B cell (primary cell): ENCODE data around the gene KIF17. TPM values are rescaled to one million over a fixed set of nuclear protein-coding genes. Genes with fewer than 3 reads are reported as not detected.

Experiments used
- ATAC-seq: fragments of 200-7000 bp; cut with Tn5 transposase; one replicate; pipeline ENCODE4 v1.10.0; 2021; ENCODE audit warnings: low read depth, mild to moderate bottlenecking, moderate number of reproducible peaks, moderate library complexity
- CTCF ChIA-PET: fragments of 350-600 bp; sonication (Branson Sonifier 250); formaldehyde crosslinking; loops from one replicate; lab custom pipeline; 2021; ENCODE audit warnings: antibody characterized with exemption, inconsistent platforms; lab: Charles Lee
- POLR2A ChIA-PET: fragments of 350-600 bp; sonication (Branson Sonifier 250); formaldehyde crosslinking; loops from one replicate; lab custom pipeline; 2021; ENCODE audit warnings: antibody characterized with exemption; lab: Charles Lee
- DNase-seq: peaks from one replicate; pipeline ENCODE4 v3.0.0; 2013
- H2AFZ ChIP-seq: 2 replicates; pipeline ENCODE4 v1.6.1; 2012; ENCODE audit warnings: mild to moderate bottlenecking, low read depth, low read length; ENCODE audit not compliant: insufficient read depth, poor library complexity, severe bottlenecking
- H3K27ac ChIP-seq, 2 donors: 1 replicate in 1 of 2; 2 replicates in 1 of 2; pipeline ENCODE4 v1.5.1; 2012 to 2013; ENCODE audit warnings: low read length in 2 of 2, mild to moderate bottlenecking in 2 of 2, moderate library complexity in 1 of 2
- H3K27me3 ChIP-seq, 4 experiments: fragments of 200-600 bp in 1 of 4; sonication (generic) in 1 of 4; replicated peaks in 1 of 4; 1 replicate in 2 of 4; 2 replicates in 2 of 4; pipeline versions ENCODE4 v1.6.1 to v1.7.0; 2013 to 2016; ENCODE audit warnings: low read length in 3 of 4, mild to moderate bottlenecking in 2 of 4, mixed read lengths in 1 of 4, moderate library complexity in 1 of 4; ENCODE audit not compliant: insufficient read depth in 4 of 4, control insufficient read depth in 3 of 4; ENCODE audit errors: control extremely low read depth in 1 of 4
- H3K36me3 ChIP-seq, 2 experiments: replicated peaks in 1 of 2; 1 replicate in 1 of 2; 2 replicates in 1 of 2; pipeline versions ENCODE4 v1.6.1 to v1.7.1; 2013; ENCODE audit warnings: low read length in 1 of 2; ENCODE audit not compliant: insufficient read depth in 2 of 2, control insufficient read depth in 1 of 2; ENCODE audit errors: control extremely low read depth in 1 of 2, extremely low read depth in 1 of 2
- H3K4me1 ChIP-seq, 2 donors: fragments of 200-600 bp in 1 of 2; sonication (generic) in 1 of 2; 1 replicate in 1 of 2; 2 replicates in 1 of 2; pipeline versions ENCODE4 v1.5.1 to v1.6.1; 2013 to 2017; ENCODE audit warnings: low read length in 2 of 2; ENCODE audit not compliant: control insufficient read depth in 2 of 2, insufficient read depth in 2 of 2
- H3K4me2 ChIP-seq: replicated peaks from 2 replicates; pipeline ENCODE3; 2012; ENCODE audit warnings: mild to moderate bottlenecking, low read depth, low read length; ENCODE audit not compliant: poor library complexity, severe bottlenecking
- H3K4me3 ChIP-seq, 5 experiments: fragments of 200-600 bp in 1 of 5; sonication (generic) in 1 of 5; 1 replicate in 3 of 5; 2 replicates in 2 of 5; pipeline versions ENCODE4 v1.5.1 to v1.7.0; 2011 to 2016; ENCODE audit warnings: low read length in 4 of 5, mild to moderate bottlenecking in 4 of 5, low read depth in 2 of 5, control low read depth in 1 of 5, moderate library complexity in 1 of 5; ENCODE audit not compliant: insufficient read depth in 1 of 5; ENCODE audit errors: control extremely low read depth in 1 of 5, extremely low read depth in 1 of 5
- H3K79me2 ChIP-seq: fragments of 200-600 bp; sonication (generic); one replicate; pipeline ENCODE4 v1.6.0; 2016; ENCODE audit warnings: low read length; ENCODE audit not compliant: control insufficient read depth, insufficient read depth
- H3K9ac ChIP-seq: fragments of 200-600 bp; sonication (generic); 2 replicates; pipeline ENCODE4 v1.6.1; 2017; ENCODE audit warnings: mild to moderate bottlenecking, low read length, moderate library complexity
- H3K9me3 ChIP-seq, 3 donors: one replicate each; pipeline versions ENCODE4 v1.6.1 to v1.7.1; 2013; ENCODE audit warnings: low read length in 2 of 3; ENCODE audit not compliant: control insufficient read depth in 2 of 3, insufficient read depth in 1 of 3; ENCODE audit errors: control extremely low read depth in 1 of 3
- H4K20me1 ChIP-seq: 2 replicates; pipeline ENCODE4 v1.6.0; 2012; ENCODE audit warnings: mild to moderate bottlenecking, low read length; ENCODE audit not compliant: insufficient read depth, control insufficient read depth, poor library complexity, severe bottlenecking
- H3K27ac Mint-ChIP-seq: one replicate; pipeline ENCODE4 v1.8.0; 2021; ENCODE audit warnings: mixed read lengths
- H3K27me3 Mint-ChIP-seq: one replicate; pipeline ENCODE4 v1.8.0; 2021; ENCODE audit warnings: mixed read lengths
- H3K4me1 Mint-ChIP-seq: one replicate; pipeline ENCODE4 v1.8.0; 2021; ENCODE audit warnings: mixed read lengths
- H3K4me3 Mint-ChIP-seq: one replicate; pipeline ENCODE4 v1.8.0; 2021; ENCODE audit warnings: mixed read lengths
- H3K9me3 Mint-ChIP-seq: one replicate; pipeline ENCODE4 v1.8.0; 2022; ENCODE audit warnings: mixed read lengths; ENCODE audit not compliant: insufficient read depth
- CTCF ChIP-seq: fragments of 200-600 bp; IDR thresholded peaks from one replicate; pipeline ENCODE4 v1.8.0; 2022; ENCODE audit warnings: antibody characterized with exemption, mild to moderate bottlenecking
- EZH2 ChIP-seq: IDR thresholded peaks from 2 replicates; pipeline ENCODE4 v1.6.1; 2012; ENCODE audit warnings: borderline replicate concordance, low read depth, mild to moderate bottlenecking, moderate library complexity, low read length; ENCODE audit not compliant: insufficient read depth, poor library complexity, severe bottlenecking
- WGBS: methylation state at CpG from one replicate; pipeline ENCODE4 v1.1.5; 2013; ENCODE audit warnings: missing lambda C conversion rate; ENCODE audit not compliant: insufficient coverage; 5-methylcytosine and 5-hydroxymethylcytosine counted together
- intact Hi-C: fragments of 100-400 bp; cut with micrococcal nuclease; formaldehyde crosslinking; loops from one replicate; pipeline ENCODE4 v1.10.0; 2022
- polyA plus RNA-seq: library from polyadenylated mRNA; depleted of rRNA; stranded (reverse); fragments of >200 nt; gene quantifications from 2 replicates; pipeline ENCODE4 v1.2.3, GENCODE V29; 2012
- total RNA-seq, 2 donors: library from RNA; stranded (reverse); fragments of 120-200 nt in 1 of 2; gene quantifications; 1 replicate in 1 of 2; 2 replicates in 1 of 2; pipeline versions ENCODE4 v1.2.3 to v1.2.4, GENCODE V29; 2013 to 2022

Gene KIF17
- total and polyA plus RNA-seq, 2 donors (not counting 1 experiment from before 2014, with no cell fraction given): not detected

GRCh38 chr1:20730690-20731056 lies 12.9 kb upstream of the KIF17 start:
- H3K27me3 ChIP-seq: peaks cover 0 to 35% (median 13%) of the 10 kb centered on the region in 4 experiments
- H3K79me2 ChIP-seq: no peaks in the 10 kb centered on the region
- ATAC-seq (no peak), DNase-seq (no peak)
- Mint-ChIP-seq H3K27ac (no peak overlapping the region), H3K4me3 (peak overlapping the region; percentile 90), H3K27me3 (peaks cover 13% of the 10 kb centered on the region), H3K9me3 (no peaks in the 10 kb centered on the region), H3K4me1 (peaks cover 19% of the 10 kb centered on the region)
- 70% methylated on average over 4 of the region's 4 CpGs for WGBS
- no peaks in the 10 kb centered on the region for H3K36me3 ChIP-seq
- no peak overlapping the region for H3K27ac ChIP-seq
- ChIA-PET POLR2A (interaction anchor here (1.6 kb wide), 1 partner anchor 56 kb away, joined by 3 read pairs; the partner anchor contains the start of gene HP1BP3), CTCF (interaction anchor here (2.0 kb wide), 1 partner anchor 34 kb away, joined by 8 read pairs; no protein-coding TSS in a partner anchor)
- H3K9me3 ChIP-seq: peaks cover 0 to 4% (median 0%) of the 10 kb centered on the region in 3 donors
- intact Hi-C loops: no loop called here
- H3K4me1 ChIP-seq: peaks cover 27 to 30% of the 10 kb centered on the region in 2 donors
- no peaks in the 10 kb centered on the region for H4K20me1 ChIP-seq
- H2AFZ ChIP-seq: no peak overlapping the region
- TF ChIP-seq EZH2 (no peak), CTCF (no peak)
- H3K9ac ChIP-seq: no peak overlapping the region
- no peak overlapping the region for H3K4me2 ChIP-seq
- no peak overlapping the region for H3K4me3 ChIP-seq

DNA sequence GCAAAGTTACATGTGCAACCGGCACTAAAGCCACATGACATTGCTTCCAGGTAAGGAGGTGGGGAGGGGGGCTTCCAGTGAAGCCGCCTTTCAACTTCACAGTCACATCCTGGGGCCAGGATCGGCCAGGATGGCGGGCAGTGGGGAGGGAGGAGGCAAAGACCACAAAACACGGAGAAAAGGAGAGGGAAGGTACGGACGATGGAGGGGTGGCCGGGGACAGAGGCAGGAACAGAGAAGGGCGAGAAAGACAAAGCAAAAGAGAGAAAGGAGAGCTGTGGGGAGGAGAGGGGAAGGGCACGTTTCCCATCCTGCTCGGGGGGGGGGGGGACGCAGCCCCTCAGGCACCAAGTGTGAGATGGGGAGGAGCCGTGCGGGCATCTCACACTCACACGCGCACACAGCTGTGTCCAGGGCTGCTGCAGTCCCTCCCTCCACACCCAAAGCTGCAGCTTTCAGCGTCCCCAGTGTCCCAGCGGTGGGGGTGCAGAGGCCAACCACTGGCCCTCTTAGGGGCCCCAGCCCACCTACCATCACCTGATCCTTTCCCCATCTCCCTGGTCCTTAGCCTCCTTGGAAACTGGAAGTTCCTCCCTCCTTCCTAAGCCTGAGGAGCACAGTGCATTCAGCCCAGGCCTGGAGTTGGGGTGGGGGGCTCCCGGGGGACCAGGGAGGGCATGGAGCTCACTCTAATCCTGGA lies 12.3 kb upstream of the KIF17 start:
- no peak for ATAC-seq
- H3K27me3 Mint-ChIP-seq: peaks cover 13% of the 10 kb centered on the region
- peaks cover 19% of the 10 kb centered on the region for H3K4me1 Mint-ChIP-seq
- Histone ChIP-seq H3K79me2 (no peaks in the 10 kb centered on the region), H3K27me3 (peaks cover 0 to 35% (median 13%) of the 10 kb centered on the region in 4 experiments), H3K4me3 (no peak overlapping the region), H3K9ac (no peak overlapping the region), H3K4me1 (peaks cover 27 to 30% of the 10 kb centered on the region in 2 donors), H3K27ac (no peak overlapping the region), H3K4me2 (peak overlapping the region; percentile 16), H4K20me1 (no peaks in the 10 kb centered on the region), H3K9me3 (peaks cover 0 to 4% (median 0%) of the 10 kb centered on the region in 3 donors), H2AFZ (peak overlapping the region; percentile 46), H3K36me3 (no peaks in the 10 kb centered on the region)
- no peak overlapping the region for H3K27ac Mint-ChIP-seq
- ChIA-PET POLR2A (interaction anchor here (0.6 to 1.6 kb wide), 2 partner anchors 37 to 56 kb away, joined by 3 to 9 read pairs; partner anchors contain the start of gene HP1BP3), CTCF (interaction anchor here (1.3 kb wide), 1 partner anchor 33 kb away, joined by 6 read pairs; no protein-coding TSS in a partner anchor)
- 22% methylated on average over 17 of the region's 19 CpGs for WGBS
- H3K4me3 Mint-ChIP-seq: peak overlapping the region; percentile 90
- intact Hi-C loops: no loop called here
- TF ChIP-seq EZH2 (no peak), CTCF (no peak)
- peak; percentile 22 for DNase-seq
- H3K9me3 Mint-ChIP-seq: no peaks in the 10 kb centered on the region
